K562 (cell line): Measurements from ENCODE around the gene NAXD. TPM values are rescaled to one million over a fixed set of nuclear protein-coding genes. Genes with fewer than 3 reads are reported as not detected.

ENCODE experiments used
- ATAC-seq: fragments of 200-7000 bp; cut with Tn5 transposase; 3 replicates; pipeline ENCODE4 v1.9.1; 2020; ENCODE audit warnings: moderate library complexity
- BruUV-seq: library from RNA; stranded (reverse); fragments of 400-500 nt; replicated peaks from 2 replicates; lab custom pipeline; 2021; lab: Mats Ljungman, UMichigan
- CTCF ChIA-PET: fragments of 300-600 bp; formaldehyde crosslinking; extraction: SDS; loops from one replicate; lab custom pipeline; 2021; ENCODE audit warnings: low intra/inter-chr PET ratio; lab: Yijun Ruan, JAX
- POLR2A ChIA-PET: fragments of 300-600, 350-650 bp; sonication (Branson Sonifier 250); formaldehyde crosslinking; extraction: SDS; loops from one replicate; lab custom pipeline; 2021; ENCODE audit warnings: antibody characterized with exemption, inconsistent platforms; lab: Yijun Ruan, JAX
- DNase-seq, 4 experiments: peaks; one replicate each; pipeline versions ENCODE4 v3.0.0 to v3.0.0-alpha.2; 2011 to 2018; ENCODE audit warnings: low spot score in 3 of 4, mixed read lengths in 3 of 4; ENCODE audit errors: extremely low read depth in 1 of 4
- FAIRE-seq: peaks from 2 replicates; lab custom pipeline; 2011; peaks lifted over from hg19 to GRCh38; lab: Jason Lieb, UNC
- H2AFZ ChIP-seq: 2 replicates; pipeline ENCODE4 v1.6.0; 2011; ENCODE audit warnings: low read depth, low read length, control low read depth, inconsistent platforms
- H3K27ac ChIP-seq: fragments of 200-600 bp; 3 replicates; pipeline ENCODE4 v1.8.0; 2011; ENCODE audit warnings: low read depth, mild to moderate bottlenecking, control low read depth, inconsistent platforms, low read length, moderate library complexity, mixed read lengths; ENCODE audit errors: extremely low read depth
- H3K27me3 ChIP-seq, 2 experiments: fragments of 300-600 bp in 1 of 2; 2 replicates in 1 of 2; 3 replicates in 1 of 2; pipeline versions ENCODE4 v1.6.0 to v1.8.0; 2011; ENCODE audit warnings: inconsistent platforms in 2 of 2, low read length in 2 of 2, mild to moderate bottlenecking in 1 of 2, mixed read lengths in 1 of 2, moderate library complexity in 1 of 2; ENCODE audit not compliant: control insufficient read depth in 2 of 2, insufficient read depth in 2 of 2
- H3K36me3 ChIP-seq: fragments of 300-600 bp; 3 replicates; pipeline ENCODE4 v1.8.0; 2011; ENCODE audit warnings: mild to moderate bottlenecking, low read length, inconsistent platforms; ENCODE audit not compliant: control insufficient read depth, insufficient read depth
- H3K4me1 ChIP-seq, 2 experiments: fragments of 200-600 bp in 1 of 2; replicated peaks in 1 of 2; 2 replicates in 1 of 2; 3 replicates in 1 of 2; pipeline versions ENCODE4 v1.5.1 to v1.8.0; 2011; ENCODE audit warnings: inconsistent platforms in 2 of 2, low read length in 2 of 2, mild to moderate bottlenecking in 1 of 2, mixed read lengths in 1 of 2, moderate library complexity in 1 of 2; ENCODE audit not compliant: control insufficient read depth in 2 of 2, insufficient read depth in 2 of 2
- H3K4me2 ChIP-seq: 2 replicates; pipeline ENCODE4 v1.6.1; 2011; ENCODE audit warnings: low read length, control low read depth, inconsistent platforms, mixed read lengths; ENCODE audit not compliant: insufficient read depth
- H3K4me3 ChIP-seq: fragments of 200-600 bp; sonication (generic), shearing (Covaris generic); 2 replicates; pipeline ENCODE4 v1.5.1; 2016; ENCODE audit warnings: control low read depth, inconsistent platforms
- H3K79me2 ChIP-seq: fragments of 200-600 bp; 3 replicates; pipeline ENCODE4 v1.8.0; 2011; ENCODE audit warnings: low read length, inconsistent platforms; ENCODE audit not compliant: control insufficient read depth, insufficient read depth
- H3K9ac ChIP-seq, 2 experiments: 2 replicates each; pipeline versions ENCODE4 v1.6.0 to v1.6.1; 2011; ENCODE audit warnings: low read depth in 2 of 2, low read length in 2 of 2, control low read depth in 1 of 2, inconsistent platforms in 1 of 2, mild to moderate bottlenecking in 1 of 2, mixed read lengths in 1 of 2; ENCODE audit not compliant: insufficient read depth in 1 of 2
- H3K9me1 ChIP-seq: one replicate; pipeline ENCODE4 v1.6.0; 2011; ENCODE audit warnings: inconsistent platforms, mild to moderate bottlenecking, low read length, moderate library complexity; ENCODE audit not compliant: control insufficient read depth, insufficient read depth
- H3K9me3 ChIP-seq: replicated peaks from 2 replicates; pipeline ENCODE4 v1.5.1; 2011; ENCODE audit warnings: low read depth, low read length, inconsistent platforms; ENCODE audit not compliant: control insufficient read depth, insufficient read depth
- H4K20me1 ChIP-seq: replicated peaks from 2 replicates; pipeline ENCODE4 v1.6.1; 2011; ENCODE audit warnings: low read length, inconsistent platforms, mixed read lengths; ENCODE audit not compliant: control insufficient read depth, insufficient read depth
- CBFA2T2 ChIP-seq: fragments of 450-650 bp; conservative IDR thresholded peaks from 2 replicates; pipeline ENCODE4 v1.6.1; 2017; ENCODE audit warnings: mild to moderate bottlenecking
- HDAC2 ChIP-seq: fragments of 450-650 bp; IDR thresholded peaks from 2 replicates; pipeline ENCODE4 v1.6.1; 2016; ENCODE audit warnings: mild to moderate bottlenecking
- RCOR1 ChIP-seq, 2 experiments: IDR thresholded peaks; 2 replicates each; pipeline ENCODE4 v1.6.1; 2012; ENCODE audit warnings: low read depth in 2 of 2, low read length in 2 of 2, borderline replicate concordance in 1 of 2, improper control_type of control experiment in 1 of 2
- ZNF140 ChIP-seq: fragments of 250-450 bp; sonication (Bioruptor Pico); IDR thresholded peaks from 2 replicates; pipeline ENCODE4 v1.8.0; 2021; ENCODE audit warnings: moderate library complexity, mild to moderate bottlenecking, inconsistent platforms
- ZNF507 ChIP-seq: conservative IDR thresholded peaks from 2 replicates; pipeline ENCODE4 v1.6.1; 2017; ENCODE audit warnings: missing genetic modification characterization, missing compliant biosample characterization
- ZNF586 ChIP-seq: fragments of 450-650 bp; formaldehyde crosslinking; conservative IDR thresholded peaks from 2 replicates; pipeline ENCODE4 v1.4.0; 2020; ENCODE audit warnings: mild to moderate bottlenecking, moderate library complexity
- WGBS: fragments of 100-300 bp; shearing (Covaris generic); methylation state at CpG from one replicate; pipeline ENCODE4 v1.1.6; 2016; ENCODE audit warnings: low coverage, mixed read lengths; ENCODE audit not compliant: insufficient coverage; ENCODE audit errors: missing lambda C conversion rate; 5-methylcytosine and 5-hydroxymethylcytosine counted together
- in situ Hi-C: fragments of 300-500 bp; cut with MboI; formaldehyde crosslinking; loops from 4 replicates; pipeline ENCODE4 v1.15.0; 2018; ENCODE audit warnings: inconsistent platforms, mixed read lengths
- intact Hi-C: fragments of 100-400 bp; cut with micrococcal nuclease; formaldehyde crosslinking; loops from 2 replicates; pipeline ENCODE4 v1.14.2; 2022
- polyA plus RNA-seq, 8 experiments: library from polyadenylated mRNA; depleted of rRNA in 4 of 8; stranded (reverse) in 5 of 8; unstranded in 3 of 8; fragments of >200 nt; fragmentation: Nextera tagmentation in 2 of 8; fragmentation: Illumina TruSeq in 1 of 8; extraction: Ambion mirVana in 2 of 8; extraction: Trizol in 1 of 8; gene quantifications; 2 replicates each; pipeline versions ENCODE4 v1.2.1 to v1.2.3, GENCODE V29; 2011 to 2014; ENCODE audit warnings: inconsistent platforms in 1 of 8, missing spikeins in 1 of 8
- total RNA-seq, 7 experiments: library from RNA; depleted of rRNA in 6 of 7; stranded (reverse); fragments of >200 nt in 6 of 7; fragmentation: Illumina TruSeq in 2 of 7; extraction: Trizol in 2 of 7; gene quantifications; 2 replicates each; pipeline versions ENCODE4 v1.2.1 to v1.2.3, GENCODE V29; 2011 to 2021; ENCODE audit warnings: low replicate concordance in 1 of 7
- TF ChIP-seq, protein P1 (sequence below), 3 experiments: IDR thresholded peaks in 2 of 3; conservative IDR thresholded peaks in 1 of 3; 2 replicates each; pipeline ENCODE4 v1.5.1; 2011 to 2012; ENCODE audit warnings: low read length in 3 of 3, mild to moderate bottlenecking in 3 of 3, control low read depth in 2 of 3, improper control_type of control experiment in 1 of 3, inconsistent platforms in 1 of 3, low read depth in 1 of 3, mixed read lengths in 1 of 3, moderate library complexity in 1 of 3; ENCODE audit not compliant: insufficient read depth in 2 of 3
- TF ChIP-seq, protein P2 (sequence below): fragments of 200-400 bp; formaldehyde crosslinking; IDR thresholded peaks from 2 replicates; pipeline ENCODE4 v1.6.1; 2017; ENCODE audit warnings: mild to moderate bottlenecking, low read depth, low read length, moderate library complexity
- TF ChIP-seq, protein P3 (sequence below): fragments of 200-800 bp; sonication (Bioruptor generic); IDR thresholded peaks from 2 replicates; pipeline ENCODE4 v1.6.1; 2016; ENCODE audit warnings: missing genetic modification characterization, missing compliant biosample characterization
- TF ChIP-seq, protein P4 (sequence below): fragments of 450-650 bp; conservative IDR thresholded peaks from 2 replicates; pipeline ENCODE4 v1.6.1; 2016; ENCODE audit warnings: missing genetic modification characterization, low read depth, mild to moderate bottlenecking, missing compliant biosample characterization, moderate library complexity

The NAXD gene
- total and polyA plus RNA-seq, 9 of the 15 experiments (the other 6 are each of a cell fraction or from before 2014, with no cell fraction given), result 0.59 to 20.6 (median 13.0) TPM

DNA sequence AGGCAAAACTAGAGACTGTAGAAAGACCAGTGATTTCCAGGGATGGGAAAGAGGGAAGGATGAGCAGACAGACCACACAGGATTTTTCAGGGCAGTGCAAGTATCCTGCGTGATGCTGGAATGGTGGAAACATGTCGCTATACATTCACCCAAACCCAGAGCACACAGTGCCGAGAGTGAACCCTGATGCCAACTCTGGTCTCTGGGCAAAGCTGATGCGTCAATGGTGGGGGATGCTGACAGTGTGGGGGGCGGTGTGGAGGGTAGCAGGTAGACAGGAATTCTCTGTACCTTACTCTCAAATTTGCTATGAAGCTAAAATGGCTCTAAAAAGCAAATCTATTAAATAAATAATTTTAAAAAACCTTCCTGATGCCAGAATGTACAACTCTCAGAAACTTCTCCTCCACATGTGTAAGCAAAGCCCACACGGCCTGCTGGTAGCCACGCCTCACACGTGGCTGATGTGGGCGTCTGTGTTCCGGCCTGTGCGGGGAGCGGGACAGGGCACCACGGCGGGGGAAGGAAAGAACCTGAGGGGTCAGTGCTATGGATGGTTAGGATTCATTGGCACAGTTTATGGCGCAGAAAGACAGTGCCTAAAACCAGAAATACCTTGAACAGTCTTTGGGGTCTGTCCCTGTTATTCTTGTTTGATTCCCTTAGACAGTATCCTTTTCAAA is 66.7 kb downstream of the NAXD start:
- H3K27ac ChIP-seq, result no peak overlapping the region
- POLR2A ChIA-PET, result interaction anchor here (1.7 kb wide), 1 partner anchor 33 kb away, joined by 5 read pairs; no protein-coding TSS in a partner anchor
- no peak for TF ChIP-seq ZNF586
- TF ChIP-seq ZNF507, result no peak
- TF ChIP-seq, protein P1, sequence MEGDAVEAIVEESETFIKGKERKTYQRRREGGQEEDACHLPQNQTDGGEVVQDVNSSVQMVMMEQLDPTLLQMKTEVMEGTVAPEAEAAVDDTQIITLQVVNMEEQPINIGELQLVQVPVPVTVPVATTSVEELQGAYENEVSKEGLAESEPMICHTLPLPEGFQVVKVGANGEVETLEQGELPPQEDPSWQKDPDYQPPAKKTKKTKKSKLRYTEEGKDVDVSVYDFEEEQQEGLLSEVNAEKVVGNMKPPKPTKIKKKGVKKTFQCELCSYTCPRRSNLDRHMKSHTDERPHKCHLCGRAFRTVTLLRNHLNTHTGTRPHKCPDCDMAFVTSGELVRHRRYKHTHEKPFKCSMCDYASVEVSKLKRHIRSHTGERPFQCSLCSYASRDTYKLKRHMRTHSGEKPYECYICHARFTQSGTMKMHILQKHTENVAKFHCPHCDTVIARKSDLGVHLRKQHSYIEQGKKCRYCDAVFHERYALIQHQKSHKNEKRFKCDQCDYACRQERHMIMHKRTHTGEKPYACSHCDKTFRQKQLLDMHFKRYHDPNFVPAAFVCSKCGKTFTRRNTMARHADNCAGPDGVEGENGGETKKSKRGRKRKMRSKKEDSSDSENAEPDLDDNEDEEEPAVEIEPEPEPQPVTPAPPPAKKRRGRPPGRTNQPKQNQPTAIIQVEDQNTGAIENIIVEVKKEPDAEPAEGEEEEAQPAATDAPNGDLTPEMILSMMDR (IDR thresholded peaks at IDR 0.05 in 2 of 3, conservative IDR thresholded peaks at IDR 0.05 in 1 of 3; ENCODE audit: insufficient read depth in 2 of 3, low read depth in 1 of 3, low read length in 3 of 3), result no peak
- TF ChIP-seq, protein P2, sequence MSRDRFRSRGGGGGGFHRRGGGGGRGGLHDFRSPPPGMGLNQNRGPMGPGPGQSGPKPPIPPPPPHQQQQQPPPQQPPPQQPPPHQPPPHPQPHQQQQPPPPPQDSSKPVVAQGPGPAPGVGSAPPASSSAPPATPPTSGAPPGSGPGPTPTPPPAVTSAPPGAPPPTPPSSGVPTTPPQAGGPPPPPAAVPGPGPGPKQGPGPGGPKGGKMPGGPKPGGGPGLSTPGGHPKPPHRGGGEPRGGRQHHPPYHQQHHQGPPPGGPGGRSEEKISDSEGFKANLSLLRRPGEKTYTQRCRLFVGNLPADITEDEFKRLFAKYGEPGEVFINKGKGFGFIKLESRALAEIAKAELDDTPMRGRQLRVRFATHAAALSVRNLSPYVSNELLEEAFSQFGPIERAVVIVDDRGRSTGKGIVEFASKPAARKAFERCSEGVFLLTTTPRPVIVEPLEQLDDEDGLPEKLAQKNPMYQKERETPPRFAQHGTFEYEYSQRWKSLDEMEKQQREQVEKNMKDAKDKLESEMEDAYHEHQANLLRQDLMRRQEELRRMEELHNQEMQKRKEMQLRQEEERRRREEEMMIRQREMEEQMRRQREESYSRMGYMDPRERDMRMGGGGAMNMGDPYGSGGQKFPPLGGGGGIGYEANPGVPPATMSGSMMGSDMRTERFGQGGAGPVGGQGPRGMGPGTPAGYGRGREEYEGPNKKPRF, result no peak
- TF ChIP-seq HDAC2, result no peak
- TF ChIP-seq, protein P3, sequence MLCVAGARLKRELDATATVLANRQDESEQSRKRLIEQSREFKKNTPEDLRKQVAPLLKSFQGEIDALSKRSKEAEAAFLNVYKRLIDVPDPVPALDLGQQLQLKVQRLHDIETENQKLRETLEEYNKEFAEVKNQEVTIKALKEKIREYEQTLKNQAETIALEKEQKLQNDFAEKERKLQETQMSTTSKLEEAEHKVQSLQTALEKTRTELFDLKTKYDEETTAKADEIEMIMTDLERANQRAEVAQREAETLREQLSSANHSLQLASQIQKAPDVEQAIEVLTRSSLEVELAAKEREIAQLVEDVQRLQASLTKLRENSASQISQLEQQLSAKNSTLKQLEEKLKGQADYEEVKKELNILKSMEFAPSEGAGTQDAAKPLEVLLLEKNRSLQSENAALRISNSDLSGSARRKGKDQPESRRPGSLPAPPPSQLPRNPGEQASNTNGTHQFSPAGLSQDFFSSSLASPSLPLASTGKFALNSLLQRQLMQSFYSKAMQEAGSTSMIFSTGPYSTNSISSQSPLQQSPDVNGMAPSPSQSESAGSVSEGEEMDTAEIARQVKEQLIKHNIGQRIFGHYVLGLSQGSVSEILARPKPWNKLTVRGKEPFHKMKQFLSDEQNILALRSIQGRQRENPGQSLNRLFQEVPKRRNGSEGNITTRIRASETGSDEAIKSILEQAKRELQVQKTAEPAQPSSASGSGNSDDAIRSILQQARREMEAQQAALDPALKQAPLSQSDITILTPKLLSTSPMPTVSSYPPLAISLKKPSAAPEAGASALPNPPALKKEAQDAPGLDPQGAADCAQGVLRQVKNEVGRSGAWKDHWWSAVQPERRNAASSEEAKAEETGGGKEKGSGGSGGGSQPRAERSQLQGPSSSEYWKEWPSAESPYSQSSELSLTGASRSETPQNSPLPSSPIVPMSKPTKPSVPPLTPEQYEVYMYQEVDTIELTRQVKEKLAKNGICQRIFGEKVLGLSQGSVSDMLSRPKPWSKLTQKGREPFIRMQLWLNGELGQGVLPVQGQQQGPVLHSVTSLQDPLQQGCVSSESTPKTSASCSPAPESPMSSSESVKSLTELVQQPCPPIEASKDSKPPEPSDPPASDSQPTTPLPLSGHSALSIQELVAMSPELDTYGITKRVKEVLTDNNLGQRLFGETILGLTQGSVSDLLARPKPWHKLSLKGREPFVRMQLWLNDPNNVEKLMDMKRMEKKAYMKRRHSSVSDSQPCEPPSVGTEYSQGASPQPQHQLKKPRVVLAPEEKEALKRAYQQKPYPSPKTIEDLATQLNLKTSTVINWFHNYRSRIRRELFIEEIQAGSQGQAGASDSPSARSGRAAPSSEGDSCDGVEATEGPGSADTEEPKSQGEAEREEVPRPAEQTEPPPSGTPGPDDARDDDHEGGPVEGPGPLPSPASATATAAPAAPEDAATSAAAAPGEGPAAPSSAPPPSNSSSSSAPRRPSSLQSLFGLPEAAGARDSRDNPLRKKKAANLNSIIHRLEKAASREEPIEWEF, result no peak
- no peak for TF ChIP-seq ZNF140
- TF ChIP-seq, protein P4, sequence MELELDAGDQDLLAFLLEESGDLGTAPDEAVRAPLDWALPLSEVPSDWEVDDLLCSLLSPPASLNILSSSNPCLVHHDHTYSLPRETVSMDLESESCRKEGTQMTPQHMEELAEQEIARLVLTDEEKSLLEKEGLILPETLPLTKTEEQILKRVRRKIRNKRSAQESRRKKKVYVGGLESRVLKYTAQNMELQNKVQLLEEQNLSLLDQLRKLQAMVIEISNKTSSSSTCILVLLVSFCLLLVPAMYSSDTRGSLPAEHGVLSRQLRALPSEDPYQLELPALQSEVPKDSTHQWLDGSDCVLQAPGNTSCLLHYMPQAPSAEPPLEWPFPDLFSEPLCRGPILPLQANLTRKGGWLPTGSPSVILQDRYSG (tag), result no peak
- no peak for TF ChIP-seq CBFA2T2
- TF ChIP-seq RCOR1 (IDR thresholded peaks at IDR 0.05; ENCODE audit: borderline replicate concordance in 1 of 2, low read depth in 2 of 2, low read length in 2 of 2), result no peak

More for the DNA sequence above, 66.7 kb downstream of the NAXD start:
- no TSS peak for BruUV-seq
- Histone ChIP-seq H3K9ac (no peak overlapping the region), H3K79me2 (no peaks in the 10 kb centered on the region), H3K36me3 (peaks cover 59% of the 10 kb centered on the region; the same call in 2 of the 3 replicates), H3K27me3 (no peaks in the 10 kb centered on the region), H3K4me1 (no peaks in the 10 kb centered on the region; a peak in 1 of 5 replicates), H3K9me1 (no peaks in the 10 kb centered on the region), H3K4me3 (no peak overlapping the region), H3K4me2 (no peak overlapping the region), H2AFZ (no peak overlapping the region), H3K9me3 (no peaks in the 10 kb centered on the region), H4K20me1 (no peaks in the 10 kb centered on the region)
- intact Hi-C loops, result loop anchor here (5.0 kb wide), 1 partner anchor 135 kb away; no protein-coding TSS in a partner anchor
- ATAC-seq (no peak), DNase-seq (no peak), FAIRE-seq (no peak)
- CTCF ChIA-PET, result no interaction called here
- in situ Hi-C loops, result no loop called here
- WGBS, result 76% methylated on average over 11 of the region's 15 CpGs
